HFF-Myc (cell line): ENCODE results near the gene NFATC2.

ENCODE experiments used
- DNase-seq: peaks from one replicate; pipeline ENCODE4 v3.0.0-alpha.2; 2011; ENCODE audit warnings: low read depth; ENCODE audit errors: extremely low read depth
- H3K4me3 ChIP-seq: replicated peaks from 2 replicates; pipeline ENCODE4 v1.5.1; 2011; ENCODE audit warnings: low read depth, mild to moderate bottlenecking, control low read depth, low read length
- CTCF ChIP-seq: IDR thresholded peaks from 2 replicates; pipeline ENCODE4 v1.5.1; 2012; ENCODE audit warnings: mild to moderate bottlenecking, low read depth, low read length, control low read depth; ENCODE audit errors: missing control alignments

The NFATC2 gene

GRCh38 chr20:51358032-51358724 lies 184.3 kb downstream of the NFATC2 start:
- no peak for DNase-seq
- H3K4me3 ChIP-seq, result no peak overlapping the region
- no peak for TF ChIP-seq CTCF

GRCh38 chr20:51357543-51357942 lies 185.0 kb downstream of the NFATC2 start:
- no peak for TF ChIP-seq CTCF
- no peak for DNase-seq
- H3K4me3 ChIP-seq, result no peak overlapping the region

- no peak overlapping the region for H3K4me3 ChIP-seq
- DNase-seq, result no peak
- no peak for TF ChIP-seq CTCF
Observed at GRCh38 chr20:51356871-51357270, 185.6 kb downstream of the NFATC2 start.

GRCh38 chr20:51354769-51355319 lies 187.7 kb downstream of the NFATC2 start:
- DNase-seq, result no peak
- no peak overlapping the region for H3K4me3 ChIP-seq
- TF ChIP-seq CTCF, result no peak

GRCh38 chr20:51354191-51354768 lies 188.2 kb downstream of the NFATC2 start:
- no peak overlapping the region for H3K4me3 ChIP-seq

GRCh38 chr20:51353491-51353890 lies 189.0 kb downstream of the NFATC2 start:
- TF ChIP-seq CTCF, result no peak
- no peak overlapping the region for H3K4me3 ChIP-seq
- DNase-seq, result no peak

More at GRCh38 chr20:51354191-51354768, 188.2 kb downstream of the NFATC2 start:
- TF ChIP-seq CTCF, result no peak
- DNase-seq, result no peak
